Ishikawa (cell line): ENCODE data around the gene HINT3.

Experiments used
- EP300 ChIP-seq: IDR thresholded peaks from 2 replicates; pipeline ENCODE4 v1.6.1; 2012; ENCODE audit warnings: borderline replicate concordance
- RAD21 ChIP-seq: IDR thresholded peaks from 2 replicates; pipeline ENCODE4 v1.6.1; 2012; ENCODE audit warnings: low read depth
- TAF1 ChIP-seq: IDR thresholded peaks from 2 replicates; pipeline ENCODE4 v1.6.1; 2012; ENCODE audit warnings: low read depth, mild to moderate bottlenecking
- TEAD4 ChIP-seq: IDR thresholded peaks from 2 replicates; pipeline ENCODE4 v1.6.1; 2012
- USF1 ChIP-seq: IDR thresholded peaks from 2 replicates; pipeline ENCODE4 v1.6.1; 2012
- TF ChIP-seq, protein P1 (sequence below): IDR thresholded peaks from 2 replicates; pipeline ENCODE4 v1.6.1; 2012

- TF ChIP-seq EP300 (no peak), RAD21 (peak; percentile 50), TEAD4 (no peak), TAF1 (no peak), USF1 (no peak)
- TF ChIP-seq, protein P1, sequence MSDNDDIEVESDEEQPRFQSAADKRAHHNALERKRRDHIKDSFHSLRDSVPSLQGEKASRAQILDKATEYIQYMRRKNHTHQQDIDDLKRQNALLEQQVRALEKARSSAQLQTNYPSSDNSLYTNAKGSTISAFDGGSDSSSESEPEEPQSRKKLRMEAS = no peak
Measured at GRCh38 chr6:125974214-125974866, 17.8 kb downstream of the HINT3 start.
